H1 (cell line): ENCODE data around the gene GAB2. TPM values are rescaled to one million over a fixed set of nuclear protein-coding genes. Genes with fewer than 3 reads are reported as not detected.

ENCODE experiments used
- CTCF ChIA-PET: fragments of 300-600 bp; sonication (Branson Sonifier 250); formaldehyde crosslinking; loops from one replicate; lab custom pipeline; 2021; ENCODE audit not compliant: partially characterized antibody; lab: Charles Lee
- POLR2A ChIA-PET: fragments of 300-600 bp; sonication (Branson Sonifier 250); formaldehyde crosslinking; loops from one replicate; lab custom pipeline; 2021; ENCODE audit warnings: inconsistent platforms; ENCODE audit not compliant: partially characterized antibody; lab: Charles Lee
- DNase-seq, 2 experiments: peaks; one replicate each; pipeline versions ENCODE4 v3.0.0 to v3.0.0-alpha.2; 2010 to 2022; ENCODE audit warnings: low spot score in 2 of 2, low read depth in 1 of 2, mixed read lengths in 1 of 2
- FAIRE-seq: peaks from 2 replicates; lab custom pipeline; 2011; peaks lifted over from hg19 to GRCh38; lab: Jason Lieb, UNC
- H2AFZ ChIP-seq: 2 replicates; pipeline ENCODE4 v1.8.1; 2012; ENCODE audit warnings: low read length, inconsistent platforms
- H2AK5ac ChIP-seq: 2 replicates; pipeline ENCODE4 v1.6.1; 2013; ENCODE audit warnings: low read depth, low read length
- H2BK120ac ChIP-seq: replicated peaks from 2 replicates; pipeline ENCODE3; 2013; ENCODE audit warnings: low read depth, low read length, inconsistent platforms
- H2BK12ac ChIP-seq: 2 replicates; pipeline ENCODE4 v1.6.1; 2013; ENCODE audit warnings: low read depth, low read length
- H2BK15ac ChIP-seq: 2 replicates; pipeline ENCODE4 v1.6.1; 2013; ENCODE audit warnings: low read length
- H2BK20ac ChIP-seq: 2 replicates; pipeline ENCODE4 v1.6.1; 2013; ENCODE audit warnings: low read length
- H2BK5ac ChIP-seq: 2 replicates; pipeline ENCODE4 v1.6.1; 2013; ENCODE audit warnings: low read depth, low read length
- H3K14ac ChIP-seq: 2 replicates; pipeline ENCODE4 v1.6.1; 2013; ENCODE audit warnings: inconsistent platforms; ENCODE audit not compliant: insufficient read length
- H3K18ac ChIP-seq: 2 replicates; pipeline ENCODE4 v1.6.1; 2013; ENCODE audit warnings: low read length; ENCODE audit errors: extremely low read depth
- H3K23ac ChIP-seq: 2 replicates; pipeline ENCODE4 v1.6.1; 2013; ENCODE audit warnings: inconsistent platforms; ENCODE audit not compliant: insufficient read length
- H3K23me2 ChIP-seq: 2 replicates; pipeline ENCODE4 v1.6.1; 2013; ENCODE audit warnings: low read depth, low read length
- H3K27ac ChIP-seq: 2 replicates; pipeline ENCODE4 v1.6.1; 2011; ENCODE audit warnings: low read depth, low read length, inconsistent platforms
- H3K27me3 ChIP-seq, 4 experiments: replicated peaks in 1 of 4; 1 replicate in 1 of 4; 2 replicates in 3 of 4; pipeline versions ENCODE4 v1.6.1 to v1.8.1; 2011 to 2013; ENCODE audit warnings: low read length in 3 of 4, mild to moderate bottlenecking in 3 of 4, inconsistent platforms in 2 of 4, mixed read lengths in 2 of 4, moderate library complexity in 1 of 4; ENCODE audit not compliant: control insufficient read depth in 3 of 4, insufficient read depth in 3 of 4; ENCODE audit errors: extremely low read depth in 1 of 4
- H3K36me3 ChIP-seq, 4 experiments: 2 replicates each; pipeline versions ENCODE4 v1.6.1 to v1.8.1; 2011 to 2013; ENCODE audit warnings: mild to moderate bottlenecking in 4 of 4, low read length in 3 of 4, moderate library complexity in 2 of 4, control low read depth in 1 of 4, inconsistent platforms in 1 of 4; ENCODE audit not compliant: insufficient read depth in 4 of 4, control insufficient read depth in 2 of 4
- H3K4ac ChIP-seq: replicated peaks from 2 replicates; pipeline ENCODE3; 2013; ENCODE audit warnings: low read length, low read depth, mixed read lengths, inconsistent platforms; ENCODE audit not compliant: insufficient read length
- H3K4me1 ChIP-seq, 4 experiments: replicated peaks in 1 of 4; 1 replicate in 1 of 4; 2 replicates in 3 of 4; pipeline versions ENCODE4 v1.6.1 to v1.8.1; 2011 to 2013; ENCODE audit warnings: low read length in 3 of 4, inconsistent platforms in 2 of 4, mixed read lengths in 1 of 4; ENCODE audit not compliant: insufficient read depth in 4 of 4, control insufficient read depth in 3 of 4
- H3K4me2 ChIP-seq, 2 experiments: 2 replicates each; pipeline versions ENCODE4 v1.6.1 to v1.8.1; 2011 to 2013; ENCODE audit warnings: low read depth in 2 of 2, low read length in 2 of 2, control low read depth in 1 of 2, inconsistent platforms in 1 of 2, mild to moderate bottlenecking in 1 of 2; ENCODE audit not compliant: insufficient read depth in 1 of 2
- H3K4me3 ChIP-seq, 4 experiments: fragments of 200-600, 300-600 bp in 1 of 4; sonication (generic), shearing (Covaris generic), sonication (Bioruptor Twin) in 1 of 4; 2 replicates each; pipeline versions ENCODE4 v1.5.1 to v1.8.1; 2011 to 2016; ENCODE audit warnings: low read length in 4 of 4, low read depth in 3 of 4, control low read depth in 2 of 4, inconsistent platforms in 2 of 4, mild to moderate bottlenecking in 2 of 4, mixed read lengths in 1 of 4, moderate library complexity in 1 of 4; ENCODE audit not compliant: insufficient read depth in 2 of 4; ENCODE audit errors: extremely low read depth in 1 of 4
- H3K56ac ChIP-seq: replicated peaks from 2 replicates; pipeline ENCODE3; 2013; ENCODE audit warnings: low read depth, mild to moderate bottlenecking, mixed read lengths, low read length, inconsistent platforms; ENCODE audit not compliant: insufficient read length
- H3K79me1 ChIP-seq: 2 replicates; pipeline ENCODE4 v1.6.1; 2013; ENCODE audit warnings: low read depth, low read length, control low read depth
- H3K79me2 ChIP-seq, 2 experiments: 2 replicates each; pipeline versions ENCODE4 v1.6.1 to v1.8.1; 2012 to 2013; ENCODE audit warnings: low read length in 2 of 2, mild to moderate bottlenecking in 2 of 2, inconsistent platforms in 1 of 2; ENCODE audit not compliant: insufficient read depth in 2 of 2, control insufficient read depth in 1 of 2
- H3K9ac ChIP-seq, 4 experiments: replicated peaks in 1 of 4; 1 replicate in 1 of 4; 2 replicates in 3 of 4; pipeline versions ENCODE4 v1.6.1 to v1.8.1; 2011 to 2013; ENCODE audit warnings: low read depth in 3 of 4, low read length in 3 of 4, control low read depth in 2 of 4, mild to moderate bottlenecking in 2 of 4, moderate library complexity in 2 of 4, inconsistent platforms in 1 of 4; ENCODE audit errors: extremely low read depth in 1 of 4
- H3K9me3 ChIP-seq, 2 experiments: 2 replicates each; pipeline versions ENCODE4 v1.6.1 to v1.8.1; 2012 to 2013; ENCODE audit warnings: mild to moderate bottlenecking in 2 of 2, moderate library complexity in 2 of 2, control low read depth in 1 of 2, inconsistent platforms in 1 of 2, low read depth in 1 of 2, low read length in 1 of 2, mixed read lengths in 1 of 2; ENCODE audit not compliant: insufficient read depth in 2 of 2
- H4K20me1 ChIP-seq, 2 experiments: replicated peaks in 1 of 2; 2 replicates each; pipeline versions ENCODE3 to v1.8.1; 2011 to 2013; ENCODE audit warnings: inconsistent platforms in 2 of 2, low read length in 2 of 2, mild to moderate bottlenecking in 1 of 2; ENCODE audit not compliant: insufficient read depth in 2 of 2, control insufficient read depth in 1 of 2
- H4K5ac ChIP-seq: 2 replicates; pipeline ENCODE4 v1.6.1; 2013; ENCODE audit warnings: low read length, low read depth, mixed read lengths, inconsistent platforms; ENCODE audit not compliant: insufficient read length
- H4K8ac ChIP-seq: 2 replicates; pipeline ENCODE4 v1.8.0; 2013; ENCODE audit warnings: mild to moderate bottlenecking, moderate library complexity, low read length, inconsistent platforms; ENCODE audit not compliant: insufficient read depth; ENCODE audit errors: extremely low read depth
- H4K91ac ChIP-seq: replicated peaks from 2 replicates; pipeline ENCODE3; 2013; ENCODE audit warnings: low read length, mixed read lengths, inconsistent platforms; ENCODE audit not compliant: insufficient read length
- BACH1 ChIP-seq: IDR thresholded peaks from 2 replicates; pipeline ENCODE4 v1.6.1; 2012; ENCODE audit warnings: low read length, improper control_type of control experiment
- MAFK ChIP-seq: IDR thresholded peaks from 2 replicates; pipeline ENCODE4 v1.6.1; 2012; ENCODE audit warnings: low read depth, mild to moderate bottlenecking, improper control_type of control experiment, low read length
- NANOG ChIP-seq: IDR thresholded peaks from 2 replicates; pipeline ENCODE4 v1.6.1; 2011; ENCODE audit warnings: low read length, low read depth, mild to moderate bottlenecking, inconsistent platforms; ENCODE audit not compliant: insufficient read depth, poor library complexity, severe bottlenecking
- NRF1 ChIP-seq: IDR thresholded peaks from 2 replicates; pipeline ENCODE4 v1.6.1; 2011; ENCODE audit warnings: mild to moderate bottlenecking, low read depth, low read length, improper control_type of control experiment
- POLR2A ChIP-seq, 2 experiments: IDR thresholded peaks; 1 replicate in 1 of 2; 2 replicates in 1 of 2; pipeline ENCODE4 v1.6.1; 2011; ENCODE audit warnings: low read depth in 2 of 2, low read length in 2 of 2, mild to moderate bottlenecking in 2 of 2; ENCODE audit errors: control extremely low read depth in 1 of 2
- WGBS, 2 experiments: shearing (Covaris generic) in 1 of 2; methylation state at CpG; one replicate each; pipeline versions ENCODE4 v1.1.6 to v1.1.7; 2013 to 2015; ENCODE audit warnings: low lambda C conversion rate in 2 of 2, mixed read lengths in 2 of 2, inconsistent platforms in 1 of 2, low coverage in 1 of 2, missing lambda C conversion rate in 1 of 2; ENCODE audit not compliant: insufficient replicate concordance in 2 of 2, insufficient coverage in 1 of 2, insufficient read length in 1 of 2; ENCODE audit errors: extremely low coverage in 1 of 2, missing lambda C conversion rate in 1 of 2; 5-methylcytosine and 5-hydroxymethylcytosine counted together
- polyA plus RNA-seq, 7 experiments: library from polyadenylated mRNA; depleted of rRNA in 3 of 7; stranded (reverse) in 5 of 7; unstranded in 2 of 7; fragments of >200 nt in 5 of 7; fragments of 200-250 nt in 2 of 7; gene quantifications; 1 replicate in 5 of 7; 2 replicates in 1 of 7; 4 replicates in 1 of 7; pipeline versions ENCODE4 v1.2.1 to v1.2.3, GENCODE V29; 2011 to 2013; ENCODE audit warnings: missing spikeins in 2 of 7, mixed read lengths in 2 of 7
- total RNA-seq: library from RNA; stranded (reverse); fragmentation: NEBNext Ultra II Directional; extraction: Animal tissue kit (Norgen Biotek cat#: 25700); gene quantifications from 2 replicates; pipeline ENCODE4 v1.2.1, GENCODE V29; 2021

The GAB2 gene
- total and polyA plus RNA-seq, 2 of the 8 experiments (the other 6 are each of a cell fraction or from before 2014, with no cell fraction given): 6.3 to 14.0 TPM

GRCh38 chr11:78171951-78172350 lies 245.7 kb downstream of the GAB2 start:
- Histone ChIP-seq H2BK12ac (no peak overlapping the region), H3K79me2 (no peaks in the 10 kb centered on the region), H3K4me3 (no peak overlapping the region), H2AFZ (no peak overlapping the region), H4K5ac (no peak overlapping the region), H4K20me1 (no peaks in the 10 kb centered on the region), H3K27me3 (no peaks in the 10 kb centered on the region), H3K9me3 (no peaks in the 10 kb centered on the region), H3K4me2 (no peak overlapping the region), H2BK15ac (no peak overlapping the region), H2BK5ac (no peak overlapping the region), H3K23me2 (no peaks in the 10 kb centered on the region), H3K14ac (no peak overlapping the region), H3K4ac (no peak overlapping the region), H3K9ac (no peak overlapping the region), H3K18ac (no peak overlapping the region), H2BK120ac (no peak overlapping the region), H4K8ac (no peak overlapping the region), H3K79me1 (no peaks in the 10 kb centered on the region), H3K4me1 (no peaks in the 10 kb centered on the region), H3K56ac (no peak overlapping the region), H3K23ac (no peak overlapping the region), H3K27ac (no peak overlapping the region), H2AK5ac (no peak overlapping the region), H3K36me3 (no peaks in the 10 kb centered on the region), H4K91ac (no peak overlapping the region), H2BK20ac (no peak overlapping the region)
- ChIA-PET POLR2A (interaction anchor here (1.1 kb wide), 1 partner anchor 10 kb away, joined by 3 read pairs; no protein-coding TSS in a partner anchor), CTCF (interaction anchor here (0.9 to 1.4 kb wide), 3 partner anchors 10 to 21 kb away, joined by 3 to 4 read pairs (median 3); no protein-coding TSS in a partner anchor)
- FAIRE-seq (no peak), DNase-seq (no peak)
- 97% methylated on average over 4 of the region's 6 CpGs; no CpG with 5 or more reads in 1 of the 2 experiments for WGBS, 2 experiments
- TF ChIP-seq MAFK (no peak), NRF1 (no peak), BACH1 (no peak), NANOG (no peak), POLR2A (IDR thresholded peaks at IDR 0.05; ENCODE audit: control extremely low read depth in 1 of 2, low read depth in 2 of 2, low read length in 2 of 2) (no peak)
